HG02588 (cell line): ENCODE data around the gene CYBB.

Experiments used
- ATAC-seq: cut with Tn5 transposase; IDR thresholded peaks from one replicate; pipeline ENCODE4 v1.9.1; 2021; ENCODE audit warnings: mild to moderate bottlenecking, moderate library complexity; ENCODE audit not compliant: unreplicated experiment

Gene CYBB

DNA sequence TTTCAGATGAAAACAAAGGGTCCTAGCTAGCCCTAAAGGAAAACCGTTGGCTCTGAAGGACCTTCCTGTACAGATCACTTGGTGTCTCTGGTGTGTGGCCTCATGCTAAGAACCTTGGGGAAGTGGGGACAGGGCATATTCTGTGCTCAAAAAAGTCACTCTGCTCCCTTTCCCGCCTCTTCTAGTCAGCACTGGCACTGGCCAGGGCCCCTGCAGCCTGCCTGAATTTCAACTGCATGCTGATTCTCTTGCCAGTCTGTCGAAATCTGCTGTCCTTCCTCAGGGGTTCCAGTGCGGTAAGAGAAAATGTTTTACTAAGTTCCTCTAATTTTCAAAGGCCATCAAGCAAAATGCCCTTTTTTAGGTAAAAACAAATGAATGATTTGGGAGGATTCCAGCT, 3.4 kb downstream of the CYBB start:
- no peak for ATAC-seq

DNA sequence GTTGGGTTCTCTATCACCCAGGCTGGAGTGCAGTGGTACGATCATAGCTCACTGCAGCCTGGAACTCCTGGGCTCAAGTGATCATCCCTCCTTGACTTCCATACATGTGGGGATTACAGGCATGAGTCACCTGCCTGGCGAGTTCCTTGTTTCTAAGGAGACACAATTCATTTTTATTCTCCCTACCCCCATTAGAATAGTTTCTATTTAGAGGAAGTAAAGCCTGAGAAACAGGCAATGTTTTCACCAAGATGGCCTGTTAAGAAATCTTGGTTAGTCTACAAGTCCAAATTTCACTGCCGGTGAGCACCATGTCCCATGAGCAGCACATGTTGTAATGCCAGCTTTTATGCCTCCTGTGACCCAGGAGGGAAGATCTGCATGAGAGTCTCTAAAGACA, 5.7 kb downstream of the CYBB start:
- no peak for ATAC-seq

DNA sequence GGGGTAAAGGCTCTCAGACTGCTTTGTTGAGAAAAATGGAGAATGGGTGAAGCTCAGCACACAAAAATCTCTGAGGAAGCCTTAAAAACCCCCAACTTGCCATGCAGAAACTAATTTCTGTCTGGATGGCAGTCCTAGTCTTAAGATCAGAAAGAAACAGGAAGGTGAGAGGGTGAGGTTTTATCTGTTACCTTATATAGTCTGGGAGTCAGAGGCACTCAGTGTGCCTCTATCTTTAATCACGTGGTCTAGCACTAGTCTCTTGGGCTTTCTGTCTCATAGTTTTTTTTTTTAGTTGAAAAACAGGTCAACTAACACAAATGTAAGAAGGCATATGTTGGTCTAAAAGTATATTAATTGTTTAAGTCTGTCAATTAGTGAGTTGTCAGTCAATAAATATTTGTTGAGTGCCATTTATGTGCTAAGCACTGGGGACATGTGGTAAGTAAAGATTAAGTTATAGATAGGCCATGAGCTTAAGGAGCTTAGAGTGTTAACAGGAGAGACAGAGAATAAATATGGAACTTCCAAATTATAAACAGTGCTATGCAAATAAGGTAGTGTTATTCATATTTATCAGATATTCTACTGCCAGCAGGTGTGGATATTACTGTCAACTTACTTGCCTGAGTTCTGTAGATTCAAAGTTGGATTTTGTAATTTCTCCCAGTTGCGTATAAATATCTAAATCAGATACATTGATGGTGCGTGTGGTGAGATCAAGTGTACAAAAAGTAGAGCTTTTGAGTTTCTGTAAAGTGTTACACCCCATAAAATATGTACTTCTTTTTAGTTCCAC, 7.0 kb downstream of the CYBB start:
- peak; percentile 80 for ATAC-seq

DNA sequence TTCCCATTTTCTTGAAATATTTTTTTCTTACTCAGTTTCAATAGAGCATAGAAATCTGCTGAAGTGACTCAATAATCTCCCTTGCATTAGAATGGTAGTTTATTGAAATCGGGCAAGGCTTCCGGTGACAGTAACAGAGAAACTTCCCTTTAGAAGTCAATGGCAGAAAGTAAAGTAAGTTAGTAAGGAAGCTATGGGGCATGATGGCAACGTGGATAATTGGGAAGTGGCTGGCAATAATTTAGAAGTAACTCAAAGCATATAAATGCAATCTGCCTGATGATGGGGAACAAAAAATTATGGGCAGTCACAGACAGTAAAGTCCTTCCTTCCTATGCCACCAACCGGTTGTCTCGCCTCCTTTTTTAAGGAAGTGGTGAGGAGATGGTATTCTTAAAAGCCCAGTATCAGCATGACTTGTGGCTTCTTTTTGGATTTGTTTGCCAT, 7.6 kb downstream of the CYBB start:
- peak; percentile 59 for ATAC-seq

DNA sequence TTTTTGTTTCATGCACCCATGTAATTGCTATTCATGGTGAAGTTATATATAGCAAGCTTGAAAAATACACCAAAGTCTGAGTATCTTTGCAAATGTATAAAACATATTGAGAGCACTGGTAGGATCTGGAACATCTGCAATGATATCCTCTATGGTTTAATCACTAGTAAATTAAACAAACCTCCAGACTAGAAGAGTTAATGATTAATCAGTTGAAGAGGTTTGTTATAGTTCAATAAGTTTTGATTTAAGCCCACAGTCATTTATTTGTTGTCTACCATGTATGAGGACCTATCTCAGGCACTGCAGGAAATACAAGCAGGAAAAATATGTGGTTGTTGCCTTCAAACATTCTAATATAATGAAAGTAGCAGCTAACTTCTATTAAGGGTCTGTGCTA, 16.5 kb downstream of the CYBB start:
- no peak for ATAC-seq

DNA sequence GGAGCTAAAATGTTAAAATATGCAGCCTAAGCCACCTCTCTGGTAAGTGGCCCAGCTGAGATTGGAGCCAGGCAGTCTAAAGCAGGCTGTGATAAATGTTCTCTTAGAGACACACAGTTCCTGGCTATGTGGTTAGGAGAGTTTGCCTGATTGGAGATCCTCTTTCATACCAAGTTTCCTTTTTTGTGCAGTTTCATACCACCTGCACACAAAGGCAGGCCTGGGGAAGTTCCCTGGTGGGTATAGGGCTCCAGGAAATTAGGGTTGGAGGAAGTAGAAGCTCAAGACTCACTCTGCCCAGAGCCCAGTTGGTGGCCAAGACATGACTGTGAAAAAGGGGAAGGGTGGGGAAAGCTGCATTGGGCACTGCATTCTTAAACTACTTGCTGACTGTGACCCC, 16.9 kb downstream of the CYBB start:
- ATAC-seq = peak; percentile 83

DNA sequence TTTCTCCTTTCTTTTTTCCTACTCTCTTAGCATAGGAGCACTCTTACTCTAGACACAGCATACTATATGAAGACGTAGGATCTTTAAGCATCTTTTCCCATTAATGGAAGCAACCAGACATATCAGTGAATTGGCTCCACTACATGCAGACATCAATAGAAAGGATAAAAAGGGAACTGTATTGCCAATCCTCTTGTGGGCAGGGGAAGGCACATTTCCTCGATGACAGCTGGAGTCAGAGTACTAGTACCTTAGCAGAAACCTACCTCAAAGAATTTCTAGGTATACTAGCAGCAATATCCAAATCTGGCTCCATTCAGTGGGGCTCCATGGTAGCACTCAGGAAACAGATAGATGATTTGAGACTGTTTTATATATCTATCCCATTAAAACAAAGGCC, 20.1 kb downstream of the CYBB start:
- ATAC-seq = no peak

DNA sequence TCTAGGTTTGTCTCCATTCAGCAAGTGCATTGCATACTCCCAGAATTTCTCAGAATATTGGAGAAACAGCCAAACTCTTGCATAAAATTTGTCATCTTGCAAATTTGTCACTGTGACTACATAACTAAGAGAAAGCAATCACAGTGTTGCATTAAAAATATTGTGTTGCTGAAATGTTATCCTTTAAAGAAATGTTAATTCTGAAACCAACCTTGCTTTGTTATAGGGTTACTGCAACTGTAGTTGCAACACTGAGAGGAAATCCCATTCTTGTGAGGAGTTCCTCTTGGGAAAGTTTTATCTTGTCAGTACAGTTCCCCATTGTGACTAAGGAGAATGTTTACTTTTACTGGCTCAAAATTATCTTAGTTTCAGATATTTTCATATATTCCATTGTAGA, 20.9 kb downstream of the CYBB start:
- no peak for ATAC-seq

DNA sequence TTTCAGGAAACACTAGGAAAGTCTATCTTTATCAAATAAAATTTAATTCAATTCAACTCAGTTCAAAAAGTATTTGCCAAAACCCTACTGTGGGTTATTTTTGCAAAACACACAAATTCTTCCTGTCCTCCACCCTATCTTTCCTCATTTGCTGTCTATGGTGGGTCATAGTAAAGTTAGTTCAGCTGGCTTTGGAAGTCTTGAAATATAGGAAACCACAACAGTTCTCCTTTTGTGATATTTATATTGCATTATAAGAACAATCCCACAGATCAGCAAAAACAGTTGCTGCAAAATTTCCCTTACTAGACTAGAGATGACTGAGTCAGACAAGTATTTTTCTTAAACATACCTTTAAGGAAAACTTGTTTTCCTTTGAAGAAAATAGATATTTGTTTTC, 22.2 kb downstream of the CYBB start:
- ATAC-seq = no peak

DNA sequence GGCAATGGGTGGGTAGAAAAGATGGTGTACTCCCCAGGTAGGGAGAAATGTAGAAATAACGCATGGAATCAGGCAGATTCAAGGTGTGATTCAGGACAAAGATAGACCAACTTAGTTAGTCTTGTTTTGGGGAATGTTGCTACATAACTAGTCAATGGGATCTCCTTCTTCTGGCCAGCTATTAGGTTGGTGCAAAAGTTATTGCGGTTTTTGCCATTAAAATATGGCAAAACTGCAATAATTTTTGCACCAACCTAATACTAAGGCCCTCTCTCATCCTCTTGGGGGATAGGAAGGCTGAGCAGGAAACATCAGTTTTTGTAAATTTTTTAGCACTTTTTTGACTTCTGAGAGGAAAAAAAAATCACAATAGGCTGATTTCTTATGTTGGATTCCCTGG, 23.2 kb downstream of the CYBB start:
- no peak for ATAC-seq

DNA sequence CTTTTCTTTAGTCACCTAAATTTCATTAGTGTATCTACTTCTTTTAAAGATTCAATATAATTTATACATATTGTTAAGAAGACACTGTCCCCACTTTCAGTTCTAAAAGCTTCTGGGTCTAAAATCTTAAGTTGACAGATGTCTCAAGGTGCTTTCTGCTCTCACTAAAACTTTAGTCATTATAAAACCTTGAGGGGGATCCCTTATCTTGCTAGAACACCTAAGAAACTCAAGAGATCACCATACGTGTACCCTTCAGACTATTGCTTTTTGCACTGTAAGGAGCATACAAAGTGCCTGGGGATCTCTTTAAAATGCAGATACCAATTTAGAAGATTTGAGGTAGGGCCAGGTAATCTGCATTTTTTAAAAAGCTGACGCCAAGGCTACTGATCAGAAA, 30.1 kb downstream of the CYBB start:
- ATAC-seq = no peak

DNA sequence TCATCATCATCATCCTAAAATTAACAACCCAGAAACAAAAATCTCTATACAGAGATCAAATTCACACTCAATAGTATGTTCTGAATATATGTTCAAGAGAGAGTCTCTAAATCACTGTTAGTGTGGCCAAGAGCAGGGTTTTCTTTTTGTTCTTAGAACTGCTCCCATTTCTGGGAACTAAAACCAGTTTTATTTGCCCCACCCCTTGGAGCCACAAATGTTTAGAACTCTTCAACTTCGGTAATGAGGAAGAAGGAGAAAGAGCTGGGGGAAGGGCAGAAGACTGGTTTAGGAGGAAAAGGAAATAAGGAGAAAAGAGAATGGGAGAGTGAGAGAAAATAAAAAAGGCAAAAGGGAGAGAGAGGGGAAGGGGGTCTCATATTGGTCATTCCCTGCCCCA, 32.3 kb downstream of the CYBB start:
- ATAC-seq = no peak

DNA sequence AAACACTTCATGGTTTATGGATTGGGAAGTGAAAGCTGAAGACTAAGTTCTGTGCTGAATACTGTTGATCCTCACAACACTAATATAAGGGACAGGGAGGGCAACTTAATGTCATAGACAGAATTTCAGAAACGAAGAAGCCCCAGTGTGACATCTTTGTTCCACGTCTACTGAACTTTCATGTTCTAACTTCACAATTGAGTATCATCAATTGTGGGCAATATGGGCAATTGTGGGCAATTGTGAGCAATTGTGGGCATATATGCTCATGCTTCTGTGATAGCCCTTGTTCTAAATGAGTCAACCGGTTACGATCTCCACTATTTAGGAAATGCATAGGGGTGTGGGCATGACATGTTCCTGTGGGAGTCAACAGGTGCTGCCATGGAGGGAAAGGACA, 33.7 kb downstream of the CYBB start:
- ATAC-seq = peak; percentile 32

DNA sequence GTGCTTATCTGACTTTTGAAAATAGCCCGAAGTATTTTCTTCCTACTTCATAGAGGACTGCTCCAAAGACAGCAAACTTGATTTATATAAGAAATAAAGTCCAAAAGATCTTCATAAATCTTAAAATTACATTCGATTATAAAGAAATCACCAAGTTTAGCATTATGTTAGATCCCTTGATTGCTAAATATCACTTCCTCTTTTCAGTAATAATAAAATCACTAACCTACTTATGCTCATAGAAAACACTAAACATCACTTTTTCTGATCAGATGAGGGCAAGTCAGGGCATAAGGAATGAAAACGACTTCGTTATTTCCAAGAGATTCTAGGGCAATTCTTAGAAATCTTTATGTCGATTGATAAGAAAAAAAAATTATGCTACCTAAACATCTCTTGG, 35.5 kb downstream of the CYBB start:
- ATAC-seq = no peak

DNA sequence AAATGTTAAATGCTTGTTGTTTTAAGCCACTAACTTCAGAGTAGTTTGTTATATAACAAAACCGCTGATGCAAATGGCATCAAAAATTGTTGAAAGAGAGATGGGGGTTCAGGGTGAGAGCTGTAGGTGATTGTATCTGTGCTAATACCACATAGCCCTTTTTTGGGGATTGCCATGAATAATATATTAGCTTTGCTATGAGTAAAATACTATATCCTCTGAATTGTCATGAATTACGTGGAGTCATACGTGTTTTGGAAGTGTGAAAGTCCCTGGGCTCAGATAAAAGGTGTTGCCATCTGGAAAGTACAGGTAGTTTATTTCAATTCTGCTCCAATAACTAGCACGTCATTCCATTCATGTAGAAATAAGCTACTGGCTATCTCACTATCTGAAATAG, 36.9 kb downstream of the CYBB start:
- ATAC-seq = peak; percentile 29

DNA sequence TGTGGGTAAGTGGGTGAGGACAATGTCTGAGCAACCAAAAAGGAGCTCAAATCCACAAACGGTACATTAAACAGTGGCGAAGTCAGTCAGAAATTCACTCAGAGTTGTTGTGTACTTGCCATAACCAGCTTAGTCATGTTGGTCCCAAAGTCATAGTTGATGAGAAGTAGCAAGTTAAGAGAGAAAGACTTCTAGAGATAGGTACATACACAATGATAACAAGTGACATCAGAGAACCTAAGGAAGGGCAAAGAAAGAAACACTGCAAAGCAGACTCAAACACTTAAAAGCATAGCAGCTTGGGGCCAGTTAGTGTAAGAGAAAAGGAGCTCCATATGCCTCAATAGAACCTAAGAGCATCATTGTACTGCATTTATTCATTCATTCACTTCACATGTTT, 37.3 kb downstream of the CYBB start:
- peak; percentile 15 for ATAC-seq

DNA sequence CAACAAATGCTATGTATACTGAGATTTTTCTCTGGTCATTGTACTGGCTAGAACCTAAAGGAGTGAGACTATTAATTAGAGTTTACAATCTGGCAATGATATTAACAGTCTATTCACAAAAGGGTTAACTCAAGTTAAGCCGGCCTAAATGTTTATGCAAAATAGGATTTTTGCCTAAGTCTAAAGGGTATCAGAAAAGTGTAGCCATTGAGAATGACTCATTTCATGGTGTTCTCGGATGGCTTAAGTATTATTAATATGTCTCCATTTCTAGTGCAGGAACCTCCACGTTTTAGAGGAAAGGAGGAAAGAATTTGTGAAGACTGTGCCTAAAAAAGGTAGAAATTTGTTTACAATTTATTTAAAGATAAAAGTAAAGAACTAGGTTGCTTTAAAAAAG, 37.7 kb downstream of the CYBB start:
- ATAC-seq = no peak

DNA sequence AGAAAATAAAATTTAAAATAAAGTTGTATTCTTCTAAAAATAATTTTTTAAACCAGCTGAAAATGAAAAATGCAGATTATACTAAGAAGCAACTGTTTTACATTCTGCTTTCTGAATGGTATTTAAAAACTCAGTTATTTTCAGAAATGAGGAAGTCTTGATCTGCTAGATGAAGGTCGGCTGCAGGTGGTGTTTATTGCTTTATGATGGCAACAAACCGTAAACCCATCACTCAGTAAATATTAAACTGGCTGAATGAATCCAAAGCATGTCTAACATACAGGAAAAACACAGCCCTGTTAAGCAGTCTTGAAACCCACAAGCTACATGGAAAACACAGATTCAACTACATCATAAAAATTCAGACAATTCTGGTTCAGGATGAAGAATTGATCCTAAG, 38.2 kb downstream of the CYBB start:
- peak; percentile 41 for ATAC-seq

DNA sequence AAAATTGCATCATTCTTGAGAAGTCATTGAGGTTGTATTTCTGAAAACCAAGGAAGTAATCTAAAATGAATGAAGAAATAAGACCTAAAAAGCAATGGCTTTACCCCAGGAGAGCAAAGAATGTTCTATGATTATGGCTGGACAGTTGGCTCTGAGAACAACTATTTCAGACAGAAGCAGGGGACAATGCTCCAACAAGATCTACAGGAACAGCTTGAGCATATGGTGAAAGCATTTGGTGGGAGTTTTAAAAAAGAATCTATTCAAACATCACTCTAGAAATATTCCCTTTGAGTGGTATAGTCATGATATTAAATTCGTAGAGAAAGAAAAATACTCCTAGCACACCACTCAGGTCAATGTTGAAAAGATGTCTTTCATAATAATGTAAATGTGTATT, 40.8 kb downstream of the CYBB start:
- ATAC-seq = no peak

DNA sequence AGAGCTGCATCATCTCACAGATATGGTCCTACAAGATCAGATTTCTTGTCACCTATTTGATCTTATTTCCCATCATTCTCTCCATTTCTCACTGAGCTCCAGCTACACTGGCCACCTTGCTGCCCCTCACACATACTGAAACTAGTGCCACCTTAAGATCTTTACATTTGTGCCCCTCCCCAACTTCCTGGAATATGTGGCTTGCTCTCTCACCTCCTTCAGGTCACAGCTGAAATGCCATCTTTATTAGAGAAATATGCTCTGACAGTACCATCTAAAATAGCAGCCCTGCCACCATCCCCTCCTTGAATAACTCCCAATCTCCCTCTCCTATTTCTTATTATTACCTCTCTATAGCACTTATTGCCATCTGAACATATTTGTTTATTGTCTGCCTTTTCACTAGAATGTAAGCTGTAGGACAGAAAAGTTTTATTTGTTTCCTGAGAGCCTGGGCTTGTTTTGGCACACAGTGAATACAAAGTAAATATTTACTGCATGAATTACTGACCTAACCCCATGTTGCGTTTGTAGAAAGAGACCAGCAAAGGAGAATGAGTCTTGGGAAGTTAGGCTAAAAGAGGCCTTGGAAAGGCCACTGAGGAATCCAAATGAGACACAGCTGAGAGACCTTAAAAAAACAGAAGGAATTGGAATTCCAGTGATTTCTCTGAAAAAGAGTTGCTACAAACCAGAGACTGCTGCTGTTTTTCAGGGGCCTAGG, 44.8 kb downstream of the CYBB start:
- no peak for ATAC-seq

DNA sequence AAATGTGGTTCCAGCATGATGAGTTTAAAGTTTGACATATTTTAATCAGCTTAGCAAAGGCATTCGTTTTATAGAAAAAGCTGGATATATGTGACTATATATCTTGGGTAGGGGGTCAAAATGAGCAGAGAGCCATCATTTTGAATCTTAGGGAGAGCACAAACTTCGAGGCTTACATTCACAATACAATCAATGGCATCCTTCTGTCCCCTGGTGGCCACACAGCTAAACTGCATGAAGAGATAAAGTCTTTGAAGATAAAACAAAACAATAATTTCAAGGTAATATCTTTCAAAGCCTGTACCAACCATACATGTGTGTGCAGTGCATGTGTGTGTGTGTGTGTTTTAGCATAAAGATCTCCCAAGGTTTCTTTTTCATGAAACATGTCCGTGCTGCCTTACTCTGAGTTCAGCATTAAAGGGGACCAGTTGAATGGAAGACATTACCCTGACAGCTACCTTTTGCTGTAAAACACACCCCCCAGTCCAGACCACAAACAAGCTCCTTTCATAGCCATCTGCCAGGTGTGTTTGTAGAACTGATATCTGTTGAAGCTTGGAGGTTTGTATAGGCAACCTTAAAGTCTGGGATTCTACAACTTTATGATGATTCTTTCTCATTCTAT, 45.5 kb downstream of the CYBB start:
- no peak for ATAC-seq

DNA sequence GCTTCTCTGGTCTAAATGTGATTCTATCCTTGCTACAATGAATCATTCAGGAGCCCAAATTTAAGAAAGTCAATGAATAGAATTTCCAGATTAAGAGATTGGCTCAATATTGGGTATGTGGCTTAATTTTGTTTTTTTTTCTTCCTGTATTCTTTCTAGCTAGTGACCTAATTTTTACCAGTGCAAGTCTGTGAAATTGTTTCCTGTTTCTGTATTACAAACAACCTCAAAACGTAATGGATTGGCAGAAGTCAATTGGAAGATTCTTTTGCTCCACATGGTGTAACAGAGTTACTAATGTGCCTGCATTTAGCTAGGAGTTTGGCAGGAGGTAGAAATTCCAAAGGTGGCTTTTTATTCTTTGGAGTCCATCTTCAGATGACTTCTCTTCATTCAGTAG, 49.9 kb downstream of the CYBB start:
- no peak for ATAC-seq
